ENCODE data around the gene KDM2B.

- TF ChIP-seq FOXJ3 (CRISPR knock-in tag; IDR thresholded peaks at IDR 0.05) (no peak), CTCF (IDR thresholded peaks at IDR 0.05) (no peak), NFIC (IDR thresholded peaks at IDR 0.05; ENCODE audit: borderline replicate concordance) (no peak), POLR2AphosphoS5 (IDR thresholded peaks at IDR 0.05; ENCODE audit: low read depth, low read length) (no peak), USF1 (IDR thresholded peaks at IDR 0.05; ENCODE audit: borderline replicate concordance, low read depth) (no peak), PBX3 (IDR thresholded peaks at IDR 0.05) (no peak), REST (IDR thresholded peaks at IDR 0.05; ENCODE audit: low read depth, low read length) (no peak), ZBTB33 (IDR thresholded peaks at IDR 0.05; ENCODE audit: borderline replicate concordance, low read depth) (no peak), USF2 (IDR thresholded peaks at IDR 0.05; ENCODE audit: borderline replicate concordance, low read depth, low read length) (no peak), TAF1 (IDR thresholded peaks at IDR 0.05; ENCODE audit: borderline replicate concordance, low read depth, low read length) (no peak), RAD21 (IDR thresholded peaks at IDR 0.05; ENCODE audit: low read length) (no peak)
These were observed 134.1 kb downstream of the KDM2B start for GRCh38 chr12:121446750-121447149.

All from SK-N-SH (cell line).